GM21786 (cell line): ENCODE results near the gene DISP2.

ENCODE experiments used
- ATAC-seq: cut with Tn5 transposase; IDR thresholded peaks from one replicate; pipeline ENCODE4 v1.9.1; 2021; ENCODE audit not compliant: unreplicated experiment

DISP2 gene

GRCh38 chr15:40325188-40325587 is 32.8 kb upstream of the DISP2 start:
- no peak for ATAC-seq

GRCh38 chr15:40325700-40326099 is 32.3 kb upstream of the DISP2 start:
- no peak for ATAC-seq

DNA sequence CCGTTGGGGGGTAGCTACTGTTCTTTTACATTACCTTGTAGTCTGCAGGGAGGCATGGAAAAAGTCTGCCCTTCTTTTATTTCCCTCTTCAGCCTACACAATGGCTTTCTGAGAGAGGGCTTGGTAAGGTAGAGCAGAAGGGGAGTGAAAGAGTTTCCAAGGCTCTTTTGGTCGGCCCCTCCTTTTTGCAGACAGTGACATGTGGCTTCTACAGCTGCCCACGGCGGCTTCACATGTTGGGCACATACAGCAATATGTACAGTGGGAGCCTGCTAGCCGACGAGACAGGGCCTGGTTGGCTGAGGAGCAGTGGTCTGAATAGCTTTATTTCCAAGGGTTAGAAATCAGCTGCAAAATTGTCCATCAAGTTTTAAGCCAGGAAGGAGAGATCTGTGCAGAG is 30.6 kb upstream of the DISP2 start:
- no peak for ATAC-seq

DNA sequence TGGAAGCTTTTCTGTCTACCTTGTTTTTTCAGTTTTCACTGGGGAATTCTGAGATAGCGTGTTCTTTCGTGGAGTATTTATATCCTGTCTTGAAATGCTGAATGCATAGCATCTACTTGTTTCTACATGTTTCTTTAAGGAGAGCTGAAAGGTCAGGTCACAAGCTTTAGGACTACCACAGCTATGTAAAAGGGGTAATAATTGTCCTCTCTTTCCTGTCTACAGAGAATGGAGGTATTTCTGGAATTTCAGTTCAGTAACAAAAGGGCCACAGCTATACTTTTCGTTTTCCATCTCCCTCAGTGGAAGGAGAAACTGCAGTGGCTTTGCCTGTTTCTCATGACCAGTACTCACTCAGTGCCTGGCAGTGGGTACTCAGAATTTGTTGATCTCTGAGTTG is 29.8 kb upstream of the DISP2 start:
- ATAC-seq = no peak

GRCh38 chr15:40328751-40329150 is 29.3 kb upstream of the DISP2 start:
- no peak for ATAC-seq

DNA sequence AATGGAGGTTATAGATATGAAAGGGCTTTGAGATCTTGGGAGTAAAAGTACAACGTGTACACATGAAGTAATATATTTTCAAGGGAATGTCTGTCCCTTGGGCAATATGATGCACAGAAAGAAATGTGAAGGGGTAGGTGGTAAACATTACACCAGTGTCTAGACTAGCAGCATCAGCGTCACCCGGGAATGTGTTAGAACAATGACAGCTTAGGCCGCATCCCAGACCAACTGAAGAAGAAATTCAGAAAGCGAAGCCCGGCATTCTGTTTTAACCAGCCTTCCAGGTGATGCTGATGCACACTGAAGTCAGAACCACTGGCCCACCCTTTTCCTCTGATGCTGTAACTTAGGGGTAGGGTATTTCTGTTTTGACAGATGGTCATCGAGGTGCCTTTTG is 28.2 kb upstream of the DISP2 start:
- no peak for ATAC-seq

DNA sequence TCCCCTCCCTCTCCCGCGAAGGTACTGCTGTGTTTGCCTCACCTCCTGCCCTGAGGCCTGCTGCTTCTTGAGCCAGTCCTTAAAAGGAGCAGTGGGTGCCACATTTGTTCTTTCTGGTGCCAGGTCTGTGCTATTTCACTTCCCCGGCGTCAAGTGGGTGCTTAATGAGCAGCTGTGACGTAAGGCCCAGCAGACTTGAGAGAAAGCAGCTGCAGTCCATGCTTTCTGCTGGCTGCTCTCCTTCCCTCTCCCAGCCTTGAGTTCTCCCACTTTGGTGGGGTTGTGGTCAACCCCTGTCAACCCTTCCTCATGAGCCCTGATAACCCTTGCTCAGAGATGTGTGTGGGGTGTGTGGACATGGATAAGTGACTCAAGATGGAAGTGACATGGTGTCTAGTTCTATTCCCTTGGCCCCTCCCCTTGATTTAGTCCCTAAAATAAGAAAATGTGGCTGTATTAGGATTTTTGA is 27.6 kb upstream of the DISP2 start:
- ATAC-seq = no peak

- ATAC-seq = no peak
These were observed 27.0 kb upstream of the DISP2 start for GRCh38 chr15:40331026-40331425.

- ATAC-seq = no peak
These were observed 26.4 kb upstream of the DISP2 start for GRCh38 chr15:40331637-40332036.

DNA sequence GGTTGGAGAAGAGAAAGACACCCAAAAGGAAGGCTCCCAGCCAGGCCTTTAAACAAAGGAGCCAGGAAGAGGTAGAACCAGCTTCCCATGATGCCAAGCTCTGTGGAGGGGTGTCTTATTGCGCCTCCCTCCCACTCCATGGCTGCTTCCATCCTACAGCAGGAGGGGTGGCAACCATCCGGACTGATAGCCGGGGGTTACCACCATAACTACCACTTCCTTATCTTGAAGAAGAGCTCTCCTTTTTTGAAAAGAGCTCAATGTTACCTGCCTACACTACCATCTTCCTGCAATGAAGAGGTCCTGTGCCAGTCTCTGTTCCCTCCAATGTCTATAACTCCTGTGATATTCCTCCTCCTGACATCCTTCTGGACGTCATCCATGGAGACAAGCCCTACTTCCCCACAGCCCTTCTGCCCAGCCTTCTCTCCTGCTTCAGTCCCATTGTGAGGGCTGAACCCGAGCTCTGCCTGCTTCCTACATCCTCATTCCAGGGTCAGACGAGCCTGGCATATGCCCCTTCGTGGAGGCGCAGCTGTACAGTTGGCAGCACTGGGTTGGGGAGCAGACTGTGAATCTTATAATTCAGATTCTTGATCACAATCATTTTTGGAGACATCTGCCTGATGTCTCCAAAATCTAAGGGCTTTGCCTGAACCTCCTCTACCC is 25.8 kb upstream of the DISP2 start:
- no peak for ATAC-seq

DNA sequence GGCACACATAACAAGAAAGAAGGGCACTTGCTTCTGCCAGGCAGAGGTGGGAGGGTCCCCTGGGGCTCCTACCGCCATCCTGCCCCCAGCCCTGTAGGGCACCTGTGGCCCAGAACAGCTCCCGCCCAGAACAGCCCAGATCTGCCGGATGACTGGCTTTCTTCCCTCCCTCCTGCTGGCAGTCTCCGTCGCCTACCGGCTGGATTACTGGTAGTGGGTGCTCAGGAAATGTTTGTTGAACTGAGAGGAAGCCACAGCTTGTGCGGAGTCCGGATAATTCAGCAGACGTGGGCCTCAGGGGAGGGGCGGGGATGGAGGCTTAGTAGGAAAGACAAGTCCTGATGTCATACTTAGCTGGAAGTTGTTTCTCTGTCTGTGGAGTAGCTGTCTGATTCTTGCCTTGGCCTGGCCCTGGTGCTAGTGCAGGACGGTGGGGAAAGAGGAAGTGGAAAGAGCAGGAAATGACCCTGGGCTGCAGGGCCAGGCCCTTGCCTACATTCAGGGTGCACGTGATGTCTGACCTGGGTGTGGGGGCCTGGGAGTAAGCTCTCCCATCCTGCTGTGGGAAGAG is 24.0 kb upstream of the DISP2 start:
- no peak for ATAC-seq

DNA sequence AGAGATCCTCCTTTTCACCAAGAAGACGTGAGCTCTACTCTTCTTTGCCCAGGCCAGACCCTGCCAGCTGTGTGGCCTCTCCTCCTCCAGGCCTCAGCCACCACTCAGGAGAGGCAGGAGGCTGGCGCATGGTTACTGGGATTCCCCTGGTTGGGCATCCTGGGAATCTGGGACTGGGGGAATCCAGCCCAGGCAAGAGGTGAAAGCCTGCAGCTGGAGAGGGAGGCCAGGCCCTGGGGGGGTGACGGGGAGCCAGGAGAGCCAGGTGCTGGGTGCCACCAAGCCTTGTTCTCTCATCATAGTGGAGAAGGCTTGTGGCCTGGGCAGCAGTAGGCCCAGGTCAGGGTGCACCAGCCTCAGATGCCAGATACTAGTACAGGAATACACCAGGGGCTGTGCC is 23.5 kb upstream of the DISP2 start:
- no peak for ATAC-seq

GRCh38 chr15:40334941-40335795 is 22.9 kb upstream of the DISP2 start:
- ATAC-seq = no peak

GRCh38 chr15:40335938-40336743 is 21.9 kb upstream of the DISP2 start:
- ATAC-seq = no peak

DNA sequence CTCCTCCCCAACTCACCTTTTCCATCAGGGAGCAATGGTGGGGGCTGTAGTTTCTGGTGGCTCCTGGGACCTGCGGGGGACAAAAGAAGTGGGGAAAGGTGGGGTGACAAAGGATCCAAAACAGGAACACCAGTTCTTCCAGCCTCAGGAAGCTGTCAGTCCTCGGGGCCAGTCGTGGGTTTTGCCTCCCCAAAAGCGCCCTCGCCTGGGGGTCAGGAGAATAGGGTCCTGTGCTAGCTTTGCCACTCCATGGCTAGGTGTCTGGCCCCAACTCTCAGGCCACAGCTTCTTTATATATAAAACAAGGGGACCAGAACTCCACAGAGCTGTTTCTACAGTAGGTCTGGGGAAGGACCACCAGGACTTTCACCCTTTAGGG is 21.3 kb upstream of the DISP2 start:
- no peak for ATAC-seq

- ATAC-seq = no peak
These were observed 20.4 kb upstream of the DISP2 start for GRCh38 chr15:40337597-40337996.

DNA sequence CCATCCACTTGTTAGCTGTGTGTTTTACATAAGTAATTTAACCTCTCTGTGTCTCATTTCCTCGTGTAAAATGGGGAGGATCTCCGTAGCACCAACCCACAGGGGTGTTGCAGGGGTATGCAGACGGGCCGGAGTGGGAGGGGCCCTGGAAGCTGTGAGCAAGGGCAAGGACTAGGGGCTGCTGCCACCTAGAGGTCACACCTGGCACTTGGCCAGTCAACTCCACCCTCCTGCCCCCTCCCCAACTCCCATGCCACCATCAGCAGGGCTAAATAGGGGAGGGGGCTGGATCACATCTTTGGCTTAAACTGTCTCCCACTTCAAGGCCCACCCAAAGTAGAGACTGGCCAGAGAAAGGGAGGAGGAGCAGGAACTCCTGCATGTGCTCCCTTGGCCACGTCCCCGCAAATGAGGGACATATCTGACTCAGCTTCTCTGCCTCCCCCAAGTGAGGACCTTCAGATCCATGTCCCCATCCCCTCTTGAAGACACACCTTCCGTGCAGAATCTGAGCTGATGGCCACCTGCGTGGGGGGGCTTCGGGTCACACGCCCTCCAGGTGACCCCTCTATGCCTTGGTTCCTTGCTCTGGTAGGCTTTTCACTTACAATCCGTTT is 19.9 kb upstream of the DISP2 start:
- no peak for ATAC-seq

GRCh38 chr15:40338921-40339620 is 18.9 kb upstream of the DISP2 start:
- no peak for ATAC-seq

DNA sequence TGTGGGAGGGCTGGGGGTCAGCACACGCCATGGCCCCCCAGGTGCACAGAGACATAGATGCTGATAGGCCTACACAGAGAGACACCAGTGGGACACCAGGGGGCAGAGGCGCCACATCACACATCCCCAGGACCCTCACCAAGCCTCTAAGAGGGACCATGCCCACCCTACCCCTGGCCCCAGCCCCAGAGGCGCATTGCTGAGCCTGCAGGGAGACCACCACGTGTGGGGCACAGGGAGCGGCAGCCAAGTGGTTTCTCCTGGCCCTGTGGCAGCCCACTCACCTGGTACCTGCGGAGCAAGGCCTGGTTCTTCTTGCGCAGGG is 18.4 kb upstream of the DISP2 start:
- no peak for ATAC-seq

- ATAC-seq = no peak
These were observed 17.8 kb upstream of the DISP2 start for GRCh38 chr15:40340038-40340739.
